Liver (tissue), 3 donors: Measurements from ENCODE around the gene PPP1R14C.

Experiments used
- CTCF ChIP-seq: fragments of 150-350 bp; IDR thresholded peaks from 2 replicates; pipeline ENCODE4 v1.5.1; 2017; ENCODE audit warnings: improper control_type of control experiment, low read depth, low read length; ENCODE audit not compliant: missing input control
- NR2F2 ChIP-seq: IDR thresholded peaks from 2 replicates; pipeline ENCODE4 v1.6.1; 2016; ENCODE audit warnings: antibody characterized with exemption
- TAF1 ChIP-seq: conservative IDR thresholded peaks from 2 replicates; pipeline ENCODE4 v1.6.1; 2016; ENCODE audit warnings: antibody characterized with exemption, mild to moderate bottlenecking
- YY1 ChIP-seq: IDR thresholded peaks from 2 replicates; pipeline ENCODE4 v1.6.1; 2016; ENCODE audit warnings: antibody characterized with exemption, mild to moderate bottlenecking
- donor health status: healthy.
- donor health status: healthy.

- no peak for TF ChIP-seq CTCF
- no peak for TF ChIP-seq YY1
- no peak for TF ChIP-seq TAF1
- TF ChIP-seq NR2F2: no peak
These were observed 19.2 kb upstream of the PPP1R14C start for GRCh38 chr6:150123645-150124044.
